ENCODE data around the gene MAP3K20.
"Not testable (repeated sequence)": the region's sequence is repeated elsewhere in the genome, so short reads cannot be mapped to it uniquely, and the experiment has no call there.

Gene MAP3K20

GRCh38 chr2:173161507-173161906, 85.9 kb downstream of the MAP3K20 start:
- no peak for DNase-seq (ENCODE audit: low read depth)

DNA sequence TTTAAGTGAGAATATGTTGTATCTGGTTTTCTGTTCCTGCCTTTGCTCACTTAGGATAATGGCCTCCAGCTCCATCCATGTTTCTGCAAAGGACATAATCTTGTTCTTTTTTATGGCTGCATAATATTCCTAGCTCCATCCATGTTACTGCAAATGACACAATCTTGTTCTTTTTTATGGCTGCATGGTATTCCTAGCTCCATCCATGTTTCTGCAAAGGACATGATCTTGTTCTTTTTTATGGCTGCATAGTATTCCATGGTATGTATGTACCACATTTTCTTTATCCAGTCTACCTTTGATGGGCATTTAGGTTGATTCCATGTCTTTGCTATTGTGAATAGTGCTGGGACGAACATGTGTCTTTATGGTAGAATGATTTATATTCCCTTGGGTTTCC, 87.7 kb downstream of the MAP3K20 start:
- not testable (repeated sequence) for DNase-seq (ENCODE audit: low read depth)

- DNase-seq (ENCODE audit: low read depth) = no peak
Observed at GRCh38 chr2:173164396-173164795, 88.8 kb downstream of the MAP3K20 start.

GRCh38 chr2:173165443-173166238, 90.0 kb downstream of the MAP3K20 start:
- no peak for DNase-seq (ENCODE audit: low read depth)

GRCh38 chr2:173171321-173171720, 95.7 kb downstream of the MAP3K20 start:
- DNase-seq (ENCODE audit: low read depth) = no peak

DNA sequence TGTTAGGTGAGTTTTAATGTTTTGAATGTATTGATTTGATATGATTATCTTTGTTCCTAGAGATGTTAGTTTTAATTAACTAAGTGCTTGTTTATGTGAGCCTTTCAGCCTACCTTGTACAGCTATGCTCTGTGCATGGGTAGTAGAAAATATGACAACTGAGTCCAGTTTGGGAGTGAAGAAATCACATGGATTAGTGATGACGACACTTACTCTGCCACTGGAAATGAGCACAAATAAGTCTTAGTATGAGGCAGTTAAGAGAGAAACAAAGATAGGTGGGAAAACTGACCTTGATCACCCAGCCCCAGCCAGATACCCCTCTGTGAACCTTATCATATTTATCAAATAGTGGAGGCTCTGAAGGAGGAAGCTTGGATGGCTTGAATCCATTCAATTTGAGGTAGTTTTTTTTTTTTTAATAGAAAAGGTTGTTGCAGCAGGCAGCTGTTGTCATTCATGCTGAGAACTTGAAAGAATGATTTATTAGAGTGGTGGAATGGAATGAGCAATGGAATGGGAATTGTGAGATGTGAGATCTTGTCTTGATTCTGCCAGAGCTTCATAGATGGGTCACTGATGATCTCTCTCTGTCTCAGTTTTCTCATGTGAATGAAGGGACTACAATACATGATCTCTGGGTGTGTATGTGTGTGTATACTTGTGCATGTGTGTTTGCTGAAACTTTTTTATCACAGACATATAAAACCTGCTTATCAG, 96.4 kb downstream of the MAP3K20 start:
- DNase-seq (ENCODE audit: low read depth) = peak; percentile 20

- not testable (repeated sequence) for DNase-seq (ENCODE audit: low read depth)
Observed at GRCh38 chr2:173174339-173174738, 98.7 kb downstream of the MAP3K20 start.

DNA sequence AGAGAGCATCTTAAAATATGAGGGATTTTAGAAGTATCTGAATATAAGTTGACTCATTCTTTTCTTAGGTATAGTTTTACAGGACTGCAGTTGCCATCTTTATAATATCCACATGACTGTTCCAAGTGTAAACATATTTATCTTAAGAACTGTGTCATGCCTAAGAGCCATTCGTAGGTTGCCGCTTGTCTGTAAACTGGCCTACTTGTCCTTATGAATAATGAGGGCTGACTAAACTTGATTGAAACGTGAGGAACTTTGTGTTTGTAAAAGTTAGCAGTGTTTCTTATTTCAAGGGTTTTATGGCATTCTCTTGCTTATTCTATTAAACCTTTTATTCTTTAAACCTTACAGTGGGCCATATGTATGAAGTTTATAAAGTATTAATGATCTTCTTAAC, 99.6 kb downstream of the MAP3K20 start:
- peak; percentile 68 for DNase-seq (ENCODE audit: low read depth)

- no peak for DNase-seq (ENCODE audit: low read depth)
Observed at GRCh38 chr2:173181982-173182381, 106.3 kb downstream of the MAP3K20 start.

DNA sequence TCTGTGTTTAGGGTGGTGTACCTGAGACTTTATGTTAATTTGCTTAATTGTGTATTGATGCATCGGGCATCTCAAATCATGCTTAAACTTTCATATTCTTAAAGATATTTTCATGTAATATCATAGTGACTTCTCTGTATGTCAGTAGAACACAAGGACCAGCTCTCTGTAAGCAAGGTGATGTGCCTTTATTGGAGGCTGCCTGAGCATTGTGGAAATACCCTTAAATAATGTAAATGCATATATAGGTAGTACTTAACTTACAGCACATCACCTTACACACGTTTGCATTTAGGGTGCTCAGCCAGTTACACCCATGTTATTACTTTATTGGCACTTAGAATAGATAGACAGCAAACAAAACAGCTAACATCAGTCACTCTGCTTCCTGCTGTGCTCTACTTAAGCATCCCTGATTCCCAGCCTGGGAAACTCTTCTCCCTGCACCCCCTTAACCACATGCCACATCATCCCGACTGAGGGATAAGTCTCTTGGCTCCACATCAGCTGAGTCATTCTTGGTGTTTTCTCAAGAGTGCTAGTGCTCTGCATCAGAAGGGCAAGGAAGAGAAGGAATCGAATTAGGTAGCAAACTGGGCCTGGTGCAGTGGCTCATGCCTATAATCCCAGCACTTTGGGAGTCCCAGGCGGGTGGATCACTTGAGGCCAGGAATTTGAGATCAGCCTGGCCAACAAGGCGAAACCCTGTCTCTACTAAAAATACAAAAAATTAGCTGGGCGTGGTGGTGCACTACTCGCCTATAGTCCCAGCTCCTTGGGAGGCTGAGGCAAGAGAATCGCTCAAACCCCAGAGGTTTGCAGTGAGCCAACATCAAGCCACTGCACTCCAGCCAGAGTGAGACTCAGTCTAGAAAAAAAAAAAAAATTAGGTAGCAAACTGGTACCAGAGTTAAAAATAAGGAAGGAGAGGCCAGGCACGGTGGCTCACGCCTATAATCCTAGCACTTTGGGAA, 108.7 kb downstream of the MAP3K20 start:
- DNase-seq (ENCODE audit: low read depth) = peak; percentile 99

- no peak for DNase-seq (ENCODE audit: low read depth)
Observed at GRCh38 chr2:173185437-173185836, 109.8 kb downstream of the MAP3K20 start.

GRCh38 chr2:173187941-173188788, 112.5 kb downstream of the MAP3K20 start:
- DNase-seq (ENCODE audit: low read depth) = peak; percentile 59

GRCh38 chr2:173191601-173192000, 116.0 kb downstream of the MAP3K20 start:
- peak; percentile 55 for DNase-seq (ENCODE audit: low read depth)

DNA sequence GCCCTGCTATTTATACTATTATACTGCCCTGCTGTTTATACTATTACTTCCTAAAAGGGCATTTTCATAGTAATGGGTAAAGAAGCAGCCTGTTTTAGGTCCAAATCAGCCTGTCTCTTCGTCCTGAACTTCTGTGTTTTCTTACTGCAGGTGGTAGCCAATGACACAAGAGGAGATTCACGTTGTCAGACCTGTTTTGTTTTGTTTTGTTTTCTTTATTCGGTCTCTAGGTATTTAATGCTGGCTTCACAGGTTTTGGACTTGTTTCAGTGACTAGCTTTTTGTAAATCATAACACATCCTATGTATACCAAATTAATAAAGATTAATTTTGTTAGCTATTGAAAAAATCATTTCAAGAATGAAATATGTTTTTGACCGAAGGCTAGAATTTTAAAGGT, 116.4 kb downstream of the MAP3K20 start:
- DNase-seq (ENCODE audit: low read depth) = no peak

DNA sequence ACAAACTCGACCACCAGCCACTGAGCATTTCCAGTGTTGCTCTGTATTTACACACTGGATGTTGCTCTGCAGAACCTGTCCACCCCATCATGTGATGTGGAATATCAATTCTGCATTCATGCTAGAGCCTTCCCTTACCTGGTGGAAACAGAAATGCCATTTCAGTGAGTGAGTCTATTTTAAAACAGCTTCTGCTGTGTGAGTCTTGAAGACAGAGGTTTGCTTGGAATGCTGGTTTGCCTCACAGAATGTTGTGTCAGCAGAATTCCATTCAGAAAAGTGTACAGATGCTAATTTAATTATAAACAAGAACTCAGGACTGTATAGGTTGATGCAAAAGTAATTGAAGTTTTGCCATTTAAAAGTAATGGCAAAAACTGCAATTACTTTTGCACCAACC, 118.3 kb downstream of the MAP3K20 start:
- DNase-seq (ENCODE audit: low read depth) = peak; percentile 24

- no peak for DNase-seq (ENCODE audit: low read depth)
Observed at GRCh38 chr2:173195100-173195499, 119.5 kb downstream of the MAP3K20 start.

GRCh38 chr2:173196080-173196479, 120.4 kb downstream of the MAP3K20 start:
- DNase-seq (ENCODE audit: low read depth) = no peak

GRCh38 chr2:173196638-173197037, 121.0 kb downstream of the MAP3K20 start:
- DNase-seq (ENCODE audit: low read depth) = no peak

DNA sequence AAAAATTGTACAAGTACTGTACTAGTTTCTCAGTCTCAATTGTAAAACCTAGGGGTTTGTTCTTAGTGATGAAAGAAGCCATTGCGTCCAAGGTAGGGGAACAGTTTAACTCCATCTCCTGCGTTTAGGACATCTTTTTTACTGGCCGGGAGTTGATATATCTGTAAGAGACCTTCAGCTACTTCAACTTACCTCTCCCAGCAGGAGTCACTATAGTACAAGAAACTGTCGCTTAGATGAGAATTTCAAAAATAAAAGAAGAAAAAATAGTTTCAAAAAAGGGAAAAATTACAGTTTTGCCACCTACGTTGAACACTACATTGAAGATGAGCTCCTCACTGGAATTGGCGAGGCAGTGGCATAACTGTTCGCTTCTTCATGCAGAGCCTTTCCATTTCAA, 122.7 kb downstream of the MAP3K20 start:
- DNase-seq (ENCODE audit: low read depth) = no peak

GRCh38 chr2:173199294-173199693, 123.6 kb downstream of the MAP3K20 start:
- DNase-seq (ENCODE audit: low read depth) = no peak

GRCh38 chr2:173202570-173202969, 126.9 kb downstream of the MAP3K20 start:
- no peak for DNase-seq (ENCODE audit: low read depth)

Data from ELR (cell line).